ENCODE results near the gene DUSP18.

The DUSP18 gene

DNA sequence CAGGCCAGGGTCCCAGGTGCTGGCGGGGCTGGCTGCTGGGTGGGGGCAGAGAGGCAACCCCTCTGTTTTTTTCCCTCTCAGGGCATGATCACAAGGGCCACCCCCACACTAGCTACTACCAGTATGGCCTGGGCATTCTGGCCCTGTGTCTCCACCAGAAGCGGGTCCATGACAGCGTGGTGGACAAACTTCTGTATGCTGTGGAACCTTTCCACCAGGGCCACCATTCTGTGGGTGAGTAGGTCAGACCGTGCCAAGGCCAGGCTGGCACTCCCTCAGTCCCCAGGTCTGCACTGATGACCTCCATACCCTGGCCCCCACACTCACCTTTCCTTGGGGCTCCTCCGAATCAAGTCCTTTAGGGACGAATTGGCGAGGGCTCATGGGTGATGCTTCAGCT is 53.4 kb downstream of the DUSP18 start:
- no peak for DNase-seq (ENCODE audit: low read depth)
- Histone ChIP-seq H3K36me3 (ENCODE audit: control insufficient read depth, insufficient read depth, low read length, severe bottlenecking) (no peaks in the 10 kb centered on the region), H3K27me3 (replicated peaks; ENCODE audit: control insufficient read depth, insufficient read depth, low read length) (no peaks in the 10 kb centered on the region), H3K4me3 (ENCODE audit: low read length) (no peak overlapping the region), H3K4me1 (ENCODE audit: control insufficient read depth, insufficient read depth, low read length) (peaks cover 3% of the 10 kb centered on the region), H3K9me3 (ENCODE audit: control insufficient read depth, low read length) (no peaks in the 10 kb centered on the region), H3K9ac (ENCODE audit: low read length) (no peak overlapping the region)

DNA sequence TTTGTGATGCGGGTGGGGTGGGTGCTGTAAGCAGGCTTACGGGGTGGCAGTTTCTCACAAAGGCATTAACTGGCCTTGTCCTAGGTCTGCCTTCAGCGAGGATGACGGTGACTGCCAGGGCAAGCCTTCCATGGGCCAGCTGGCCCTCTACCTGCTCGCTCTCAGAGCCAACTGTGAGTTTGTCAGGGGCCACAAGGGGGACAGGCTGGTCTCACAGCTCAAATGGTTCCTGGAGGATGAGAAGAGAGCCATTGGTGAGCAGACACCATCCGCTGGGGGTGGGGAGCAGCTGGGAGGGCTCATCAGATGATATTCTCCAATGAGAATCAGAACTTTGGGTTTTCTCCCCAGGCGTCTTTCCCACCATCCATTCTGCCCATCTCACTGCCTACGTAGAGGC is 54.9 kb downstream of the DUSP18 start:
- Histone ChIP-seq H3K4me1 (ENCODE audit: control insufficient read depth, insufficient read depth, low read length) (peaks cover 11% of the 10 kb centered on the region), H3K4me3 (ENCODE audit: low read length) (no peak overlapping the region), H3K9me3 (ENCODE audit: control insufficient read depth, low read length) (no peaks in the 10 kb centered on the region), H3K27me3 (replicated peaks; ENCODE audit: control insufficient read depth, insufficient read depth, low read length) (no peaks in the 10 kb centered on the region), H3K9ac (ENCODE audit: low read length) (no peak overlapping the region), H3K36me3 (ENCODE audit: control insufficient read depth, insufficient read depth, low read length, severe bottlenecking) (no peaks in the 10 kb centered on the region)
- no peak for DNase-seq (ENCODE audit: low read depth)
